H1 (cell line): ENCODE measurements around the gene KLHL35. TPM values are rescaled to one million over a fixed set of nuclear protein-coding genes. Genes with fewer than 3 reads are reported as not detected.

ENCODE experiments used
- CTCF ChIA-PET: fragments of 300-600 bp; sonication (Branson Sonifier 250); formaldehyde crosslinking; loops from one replicate; lab custom pipeline; 2021; ENCODE audit not compliant: partially characterized antibody; lab: Charles Lee
- POLR2A ChIA-PET: fragments of 300-600 bp; sonication (Branson Sonifier 250); formaldehyde crosslinking; loops from one replicate; lab custom pipeline; 2021; ENCODE audit warnings: inconsistent platforms; ENCODE audit not compliant: partially characterized antibody; lab: Charles Lee
- DNase-seq, 2 experiments: peaks; one replicate each; pipeline versions ENCODE4 v3.0.0 to v3.0.0-alpha.2; 2010 to 2022; ENCODE audit warnings: low spot score in 2 of 2, low read depth in 1 of 2, mixed read lengths in 1 of 2
- FAIRE-seq: peaks from 2 replicates; lab custom pipeline; 2011; peaks lifted over from hg19 to GRCh38; lab: Jason Lieb, UNC
- H2AFZ ChIP-seq: 2 replicates; pipeline ENCODE4 v1.8.1; 2012; ENCODE audit warnings: low read length, inconsistent platforms
- H2AK5ac ChIP-seq: 2 replicates; pipeline ENCODE4 v1.6.1; 2013; ENCODE audit warnings: low read depth, low read length
- H2BK120ac ChIP-seq: replicated peaks from 2 replicates; pipeline ENCODE3; 2013; ENCODE audit warnings: low read depth, low read length, inconsistent platforms
- H2BK12ac ChIP-seq: 2 replicates; pipeline ENCODE4 v1.6.1; 2013; ENCODE audit warnings: low read depth, low read length
- H2BK15ac ChIP-seq: 2 replicates; pipeline ENCODE4 v1.6.1; 2013; ENCODE audit warnings: low read length
- H2BK20ac ChIP-seq: 2 replicates; pipeline ENCODE4 v1.6.1; 2013; ENCODE audit warnings: low read length
- H2BK5ac ChIP-seq: 2 replicates; pipeline ENCODE4 v1.6.1; 2013; ENCODE audit warnings: low read depth, low read length
- H3K14ac ChIP-seq: 2 replicates; pipeline ENCODE4 v1.6.1; 2013; ENCODE audit warnings: inconsistent platforms; ENCODE audit not compliant: insufficient read length
- H3K18ac ChIP-seq: 2 replicates; pipeline ENCODE4 v1.6.1; 2013; ENCODE audit warnings: low read length; ENCODE audit errors: extremely low read depth
- H3K23ac ChIP-seq: 2 replicates; pipeline ENCODE4 v1.6.1; 2013; ENCODE audit warnings: inconsistent platforms; ENCODE audit not compliant: insufficient read length
- H3K23me2 ChIP-seq: 2 replicates; pipeline ENCODE4 v1.6.1; 2013; ENCODE audit warnings: low read depth, low read length
- H3K27ac ChIP-seq: 2 replicates; pipeline ENCODE4 v1.6.1; 2011; ENCODE audit warnings: low read depth, low read length, inconsistent platforms
- H3K27me3 ChIP-seq, 4 experiments: replicated peaks in 1 of 4; 1 replicate in 1 of 4; 2 replicates in 3 of 4; pipeline versions ENCODE4 v1.6.1 to v1.8.1; 2011 to 2013; ENCODE audit warnings: low read length in 3 of 4, mild to moderate bottlenecking in 3 of 4, inconsistent platforms in 2 of 4, mixed read lengths in 2 of 4, moderate library complexity in 1 of 4; ENCODE audit not compliant: control insufficient read depth in 3 of 4, insufficient read depth in 3 of 4; ENCODE audit errors: extremely low read depth in 1 of 4
- H3K36me3 ChIP-seq, 4 experiments: 2 replicates each; pipeline versions ENCODE4 v1.6.1 to v1.8.1; 2011 to 2013; ENCODE audit warnings: mild to moderate bottlenecking in 4 of 4, low read length in 3 of 4, moderate library complexity in 2 of 4, control low read depth in 1 of 4, inconsistent platforms in 1 of 4; ENCODE audit not compliant: insufficient read depth in 4 of 4, control insufficient read depth in 2 of 4
- H3K4ac ChIP-seq: replicated peaks from 2 replicates; pipeline ENCODE3; 2013; ENCODE audit warnings: low read length, low read depth, mixed read lengths, inconsistent platforms; ENCODE audit not compliant: insufficient read length
- H3K4me1 ChIP-seq, 4 experiments: replicated peaks in 1 of 4; 1 replicate in 1 of 4; 2 replicates in 3 of 4; pipeline versions ENCODE4 v1.6.1 to v1.8.1; 2011 to 2013; ENCODE audit warnings: low read length in 3 of 4, inconsistent platforms in 2 of 4, mixed read lengths in 1 of 4; ENCODE audit not compliant: insufficient read depth in 4 of 4, control insufficient read depth in 3 of 4
- H3K4me2 ChIP-seq, 2 experiments: 2 replicates each; pipeline versions ENCODE4 v1.6.1 to v1.8.1; 2011 to 2013; ENCODE audit warnings: low read depth in 2 of 2, low read length in 2 of 2, control low read depth in 1 of 2, inconsistent platforms in 1 of 2, mild to moderate bottlenecking in 1 of 2; ENCODE audit not compliant: insufficient read depth in 1 of 2
- H3K4me3 ChIP-seq, 4 experiments: fragments of 200-600, 300-600 bp in 1 of 4; sonication (generic), shearing (Covaris generic), sonication (Bioruptor Twin) in 1 of 4; 2 replicates each; pipeline versions ENCODE4 v1.5.1 to v1.8.1; 2011 to 2016; ENCODE audit warnings: low read length in 4 of 4, low read depth in 3 of 4, control low read depth in 2 of 4, inconsistent platforms in 2 of 4, mild to moderate bottlenecking in 2 of 4, mixed read lengths in 1 of 4, moderate library complexity in 1 of 4; ENCODE audit not compliant: insufficient read depth in 2 of 4; ENCODE audit errors: extremely low read depth in 1 of 4
- H3K56ac ChIP-seq: replicated peaks from 2 replicates; pipeline ENCODE3; 2013; ENCODE audit warnings: low read depth, mild to moderate bottlenecking, mixed read lengths, low read length, inconsistent platforms; ENCODE audit not compliant: insufficient read length
- H3K79me1 ChIP-seq: 2 replicates; pipeline ENCODE4 v1.6.1; 2013; ENCODE audit warnings: low read depth, low read length, control low read depth
- H3K79me2 ChIP-seq, 2 experiments: 2 replicates each; pipeline versions ENCODE4 v1.6.1 to v1.8.1; 2012 to 2013; ENCODE audit warnings: low read length in 2 of 2, mild to moderate bottlenecking in 2 of 2, inconsistent platforms in 1 of 2; ENCODE audit not compliant: insufficient read depth in 2 of 2, control insufficient read depth in 1 of 2
- H3K9ac ChIP-seq, 4 experiments: replicated peaks in 1 of 4; 1 replicate in 1 of 4; 2 replicates in 3 of 4; pipeline versions ENCODE4 v1.6.1 to v1.8.1; 2011 to 2013; ENCODE audit warnings: low read depth in 3 of 4, low read length in 3 of 4, control low read depth in 2 of 4, mild to moderate bottlenecking in 2 of 4, moderate library complexity in 2 of 4, inconsistent platforms in 1 of 4; ENCODE audit errors: extremely low read depth in 1 of 4
- H3K9me3 ChIP-seq, 2 experiments: 2 replicates each; pipeline versions ENCODE4 v1.6.1 to v1.8.1; 2012 to 2013; ENCODE audit warnings: mild to moderate bottlenecking in 2 of 2, moderate library complexity in 2 of 2, control low read depth in 1 of 2, inconsistent platforms in 1 of 2, low read depth in 1 of 2, low read length in 1 of 2, mixed read lengths in 1 of 2; ENCODE audit not compliant: insufficient read depth in 2 of 2
- H4K20me1 ChIP-seq, 2 experiments: replicated peaks in 1 of 2; 2 replicates each; pipeline versions ENCODE3 to v1.8.1; 2011 to 2013; ENCODE audit warnings: inconsistent platforms in 2 of 2, low read length in 2 of 2, mild to moderate bottlenecking in 1 of 2; ENCODE audit not compliant: insufficient read depth in 2 of 2, control insufficient read depth in 1 of 2
- H4K5ac ChIP-seq: 2 replicates; pipeline ENCODE4 v1.6.1; 2013; ENCODE audit warnings: low read length, low read depth, mixed read lengths, inconsistent platforms; ENCODE audit not compliant: insufficient read length
- H4K8ac ChIP-seq: 2 replicates; pipeline ENCODE4 v1.8.0; 2013; ENCODE audit warnings: mild to moderate bottlenecking, moderate library complexity, low read length, inconsistent platforms; ENCODE audit not compliant: insufficient read depth; ENCODE audit errors: extremely low read depth
- H4K91ac ChIP-seq: replicated peaks from 2 replicates; pipeline ENCODE3; 2013; ENCODE audit warnings: low read length, mixed read lengths, inconsistent platforms; ENCODE audit not compliant: insufficient read length
- BCL11A ChIP-seq, 2 experiments: IDR thresholded peaks; one replicate each; pipeline ENCODE4 v1.6.1; 2011; ENCODE audit warnings: low read depth in 2 of 2, low read length in 2 of 2, mild to moderate bottlenecking in 2 of 2
- SUZ12 ChIP-seq: fragments of 200-600 bp; sonication (generic); IDR thresholded peaks from 2 replicates; pipeline ENCODE4 v1.6.1; 2012; ENCODE audit warnings: mild to moderate bottlenecking, inconsistent platforms, low read length, moderate library complexity, mixed read lengths
- TAF7 ChIP-seq: optimal IDR thresholded peaks from 2 replicates; pipeline ENCODE3; 2011; ENCODE audit warnings: low read depth, mild to moderate bottlenecking, inconsistent platforms, low read length, moderate library complexity, borderline replicate concordance
- TCF12 ChIP-seq: IDR thresholded peaks from 2 replicates; pipeline ENCODE4 v1.6.1; 2011; ENCODE audit warnings: low read depth, mild to moderate bottlenecking, low read length
- WGBS, 2 experiments: shearing (Covaris generic) in 1 of 2; methylation state at CpG; one replicate each; pipeline versions ENCODE4 v1.1.6 to v1.1.7; 2013 to 2015; ENCODE audit warnings: low lambda C conversion rate in 2 of 2, mixed read lengths in 2 of 2, inconsistent platforms in 1 of 2, low coverage in 1 of 2, missing lambda C conversion rate in 1 of 2; ENCODE audit not compliant: insufficient replicate concordance in 2 of 2, insufficient coverage in 1 of 2, insufficient read length in 1 of 2; ENCODE audit errors: extremely low coverage in 1 of 2, missing lambda C conversion rate in 1 of 2; 5-methylcytosine and 5-hydroxymethylcytosine counted together
- polyA plus RNA-seq, 7 experiments: library from polyadenylated mRNA; depleted of rRNA in 3 of 7; stranded (reverse) in 5 of 7; unstranded in 2 of 7; fragments of >200 nt in 5 of 7; fragments of 200-250 nt in 2 of 7; gene quantifications; 1 replicate in 5 of 7; 2 replicates in 1 of 7; 4 replicates in 1 of 7; pipeline versions ENCODE4 v1.2.1 to v1.2.3, GENCODE V29; 2011 to 2013; ENCODE audit warnings: missing spikeins in 2 of 7, mixed read lengths in 2 of 7
- total RNA-seq: library from RNA; stranded (reverse); fragmentation: NEBNext Ultra II Directional; extraction: Animal tissue kit (Norgen Biotek cat#: 25700); gene quantifications from 2 replicates; pipeline ENCODE4 v1.2.1, GENCODE V29; 2021

The KLHL35 gene
- total and polyA plus RNA-seq, 2 of the 8 experiments (the other 6 are each of a cell fraction or from before 2014, with no cell fraction given), result 0.35 to 0.41 TPM

- no peak overlapping the region for H3K27ac ChIP-seq
- H4K20me1 ChIP-seq, result no peaks in the 10 kb centered on the region
- no peak overlapping the region for H3K18ac ChIP-seq
- no peak overlapping the region for H2BK12ac ChIP-seq
- H3K9me3 ChIP-seq, result no peaks in the 10 kb centered on the region
- no peak overlapping the region for H3K56ac ChIP-seq
- WGBS, 2 experiments, result 83% methylated on average over 1 of the region's 1 CpG; no CpG with 5 or more reads in 1 of the 2 experiments
- peaks cover 3 to 8% (median 4%) of the 10 kb centered on the region in 4 experiments; a peak in 5 of 7 replicates for H3K4me1 ChIP-seq
- no peaks in the 10 kb centered on the region for H3K27me3 ChIP-seq
- H4K91ac ChIP-seq, result no peak overlapping the region
- no peak overlapping the region for H2BK20ac ChIP-seq
- H3K9ac ChIP-seq, result no peak overlapping the region
- no peaks in the 10 kb centered on the region for H3K23me2 ChIP-seq
- no peaks in the 10 kb centered on the region for H3K36me3 ChIP-seq
- no peak overlapping the region for H2BK15ac ChIP-seq
- H2AK5ac ChIP-seq, result no peak overlapping the region
- H3K4me3 ChIP-seq, result no peak overlapping the region
- ChIA-PET POLR2A (interaction anchor here (0.9 to 1.8 kb wide), 3 partner anchors 88 to 100 kb away, joined by 4 to 8 read pairs (median 5); partner anchors contain the start of gene SERPINH1), CTCF (interaction anchor here (1.0 to 31.5 kb wide), 2 partner anchors 31 to 52 kb away, joined by 6 to 603 read pairs; partner anchors contain the start of gene GDPD5)
- FAIRE-seq (no peak), DNase-seq (no peak)
- H3K79me2 ChIP-seq, result no peaks in the 10 kb centered on the region
- H3K14ac ChIP-seq, result no peak overlapping the region
- no peak overlapping the region for H3K4me2 ChIP-seq
- no peak overlapping the region for H2BK5ac ChIP-seq
- peak overlapping the region; percentile 28; the same call in 1 of the 2 replicates for H4K8ac ChIP-seq
- no peak overlapping the region for H2BK120ac ChIP-seq
- no peak overlapping the region for H3K23ac ChIP-seq
- H3K4ac ChIP-seq, result no peak overlapping the region
- H4K5ac ChIP-seq, result no peak overlapping the region
- H3K79me1 ChIP-seq, result no peaks in the 10 kb centered on the region
- H2AFZ ChIP-seq, result no peak overlapping the region
- no peak for TF ChIP-seq BCL11A (IDR thresholded peaks at IDR 0.05; ENCODE audit: low read depth in 2 of 2, low read length in 2 of 2)
- no peak for TF ChIP-seq TCF12
- TF ChIP-seq TAF7, result no peak
- TF ChIP-seq SUZ12, result no peak
Measured at GRCh38 chr11:75474240-75474639, 41.2 kb upstream of the KLHL35 start.
